Stimulated activated CD4-positive, alpha-beta T cell treated with anti-CD3 and anti-CD28 coated beads, TNF-alpha, amount 100 ng/mL, for 48 hours (primary cell): ENCODE results near the gene SYVN1.
"Not testable (repeated sequence)": the region's sequence is repeated elsewhere in the genome, so short reads cannot be mapped to it uniquely, and the experiment has no call there.

Source experiments
- DNase-seq, 3 donors: peaks; one replicate each; pipeline ENCODE4 v3.0.0-alpha.2; 2020; ENCODE audit warnings: low read depth in 3 of 3

The SYVN1 gene

DNA sequence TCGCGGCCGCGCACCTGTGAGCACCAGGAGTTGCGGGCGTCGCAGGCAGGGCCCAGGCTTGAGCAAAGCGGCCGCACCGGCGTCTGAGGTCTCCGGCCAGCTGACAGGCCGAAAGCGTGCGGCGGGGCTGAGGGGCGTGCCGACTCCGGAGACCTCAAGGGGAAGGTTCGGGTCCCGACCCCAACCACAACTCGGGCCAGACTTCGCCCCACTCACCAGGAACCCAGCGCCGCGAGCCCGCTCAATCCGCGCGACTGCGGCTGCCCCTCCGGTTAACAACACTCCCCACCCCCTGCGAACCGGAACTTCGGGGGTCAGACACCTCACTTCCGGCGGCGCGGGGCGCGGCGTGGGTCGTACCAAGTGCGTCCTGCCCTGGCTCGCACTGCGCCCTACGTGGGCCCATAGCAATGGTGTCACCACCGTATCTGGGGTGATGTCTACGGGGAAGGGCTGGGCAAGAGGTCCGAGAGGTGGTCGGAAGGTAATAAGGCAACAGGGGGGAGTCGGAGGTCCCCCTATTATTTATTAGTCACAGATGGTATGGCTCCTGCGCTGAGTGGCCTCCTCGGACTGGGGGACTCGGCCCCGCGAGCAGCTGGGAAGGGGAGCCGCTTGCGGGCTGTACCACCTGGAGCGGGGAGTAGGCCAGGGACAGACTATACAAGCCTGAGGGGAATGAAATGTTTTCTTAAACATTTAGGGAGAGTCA lies at the start of gene SYVN1:
SYVN1 (minus strand) TSS at position 280 of the 712 bp plus-strand sequence. CDS start 918 bp downstream, outside the sequence.
- peak; percentile 81 to 89 (median 82) for DNase-seq

DNA sequence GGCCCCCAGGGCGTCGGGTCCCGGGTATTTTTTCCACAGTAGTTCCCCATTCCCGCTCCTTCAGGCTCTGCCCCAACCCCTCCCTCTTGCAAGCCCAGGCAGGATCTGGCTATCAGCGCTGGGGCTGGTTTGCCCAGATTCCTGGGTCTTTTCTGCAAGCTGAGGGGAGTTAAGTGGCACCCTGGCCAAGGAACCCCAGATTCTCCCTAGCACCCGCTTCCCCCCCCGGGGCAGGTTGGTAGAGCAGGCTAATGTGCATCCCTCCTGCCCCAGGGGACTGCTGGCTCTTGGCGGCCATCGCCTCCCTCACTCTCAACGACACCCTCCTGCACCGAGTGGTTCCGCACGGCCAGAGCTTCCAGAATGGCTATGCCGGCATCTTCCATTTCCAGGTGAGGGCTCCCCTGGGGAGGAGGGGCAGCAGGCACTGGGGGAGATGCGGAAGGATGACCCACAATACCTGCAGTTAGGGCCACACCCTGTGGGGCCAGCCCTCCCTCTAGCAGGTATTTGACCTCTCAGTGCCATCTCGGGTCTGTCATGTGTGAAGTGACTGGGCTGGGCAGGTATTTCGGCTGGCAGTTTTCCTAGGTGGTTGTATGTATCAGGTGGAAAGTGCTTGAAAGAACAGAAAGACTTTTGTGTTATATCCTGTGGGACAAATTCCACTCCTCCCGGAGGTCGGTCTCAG lies 49.0 kb upstream of the SYVN1 start:
- DNase-seq, result no peak

DNA sequence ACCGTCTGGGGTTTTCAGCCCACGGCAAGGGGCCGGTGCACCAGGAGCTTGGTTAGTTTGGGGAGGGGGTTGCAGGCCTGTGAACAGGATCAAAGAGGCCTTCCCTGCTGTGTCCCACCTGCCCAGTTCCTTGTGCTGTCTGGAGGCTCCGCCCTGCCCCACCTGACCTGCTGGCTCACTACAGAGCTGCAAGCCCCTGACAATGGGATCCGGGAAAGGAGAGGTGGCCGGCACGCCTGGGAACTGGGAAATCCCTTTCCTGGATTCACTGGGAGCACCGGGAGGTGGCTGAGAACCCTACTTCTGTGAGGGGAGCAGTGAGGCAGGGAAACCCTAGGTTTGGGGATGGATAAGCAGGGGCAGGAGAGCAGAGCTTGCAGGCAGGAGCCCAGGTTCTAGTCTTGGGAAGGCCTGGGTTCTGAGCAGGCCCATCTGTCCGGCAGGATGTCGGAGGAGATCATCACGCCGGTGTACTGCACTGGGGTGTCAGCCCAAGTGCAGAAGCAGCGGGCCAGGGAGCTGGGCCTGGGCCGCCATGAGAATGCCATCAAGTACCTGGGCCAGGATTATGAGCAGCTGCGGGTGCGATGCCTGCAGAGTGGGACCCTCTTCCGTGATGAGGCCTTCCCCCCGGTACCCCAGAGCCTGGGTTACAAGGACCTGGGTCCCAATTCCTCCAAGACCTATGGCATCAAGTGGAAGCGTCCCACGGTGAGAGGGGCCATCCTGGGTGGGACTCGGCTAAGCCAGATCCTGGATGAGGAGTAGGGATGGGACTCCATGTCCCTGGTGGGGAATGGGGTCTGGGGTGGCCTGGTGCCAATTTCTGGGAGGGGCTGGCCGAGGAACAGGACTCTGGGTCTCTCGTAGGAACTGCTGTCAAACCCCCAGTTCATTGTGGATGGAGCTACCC lies 48.2 kb upstream of the SYVN1 start:
- DNase-seq, result no peak

DNA sequence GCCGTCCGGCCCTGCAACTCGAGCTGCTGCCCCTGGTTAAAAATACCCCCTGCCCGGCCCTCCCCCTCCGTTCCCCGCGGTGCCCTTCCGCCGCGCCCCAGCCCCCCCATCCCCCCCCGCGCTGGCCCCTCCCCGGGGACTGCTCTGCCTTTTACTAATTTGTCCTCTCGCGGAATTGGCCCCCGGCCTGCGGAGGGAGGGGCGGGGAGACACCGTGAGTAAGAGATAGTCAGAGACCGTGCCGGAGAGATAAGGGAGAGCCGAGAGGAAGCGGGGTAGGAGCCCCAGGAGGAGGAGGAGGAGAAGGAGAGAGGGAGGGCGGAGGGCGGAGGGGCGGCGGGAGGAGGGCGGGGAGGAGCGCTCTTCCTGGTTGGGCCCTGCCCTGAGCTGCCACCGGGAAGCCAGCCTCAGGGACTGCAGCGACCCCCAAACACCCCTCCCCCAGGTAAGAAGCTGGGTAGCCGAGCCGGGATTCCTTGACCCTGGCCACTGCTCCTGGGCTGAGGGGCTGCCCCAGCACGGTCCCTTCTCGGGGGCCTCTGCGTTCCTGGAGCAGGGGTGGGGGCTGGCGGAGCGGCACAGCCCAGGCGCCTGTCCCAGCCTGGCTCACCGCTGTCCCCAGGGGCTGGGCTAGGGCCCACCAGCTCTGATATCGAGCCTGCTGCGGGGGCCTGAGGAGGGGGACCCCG lies 47.4 kb upstream of the SYVN1 start, which contains the start of gene CAPN1:
CAPN1 (plus strand) TSS at position 360 of the 689 bp plus-strand sequence. CDS start 774 bp downstream, outside the sequence.
- peak; percentile 63 to 76 (median 72) for DNase-seq

DNA sequence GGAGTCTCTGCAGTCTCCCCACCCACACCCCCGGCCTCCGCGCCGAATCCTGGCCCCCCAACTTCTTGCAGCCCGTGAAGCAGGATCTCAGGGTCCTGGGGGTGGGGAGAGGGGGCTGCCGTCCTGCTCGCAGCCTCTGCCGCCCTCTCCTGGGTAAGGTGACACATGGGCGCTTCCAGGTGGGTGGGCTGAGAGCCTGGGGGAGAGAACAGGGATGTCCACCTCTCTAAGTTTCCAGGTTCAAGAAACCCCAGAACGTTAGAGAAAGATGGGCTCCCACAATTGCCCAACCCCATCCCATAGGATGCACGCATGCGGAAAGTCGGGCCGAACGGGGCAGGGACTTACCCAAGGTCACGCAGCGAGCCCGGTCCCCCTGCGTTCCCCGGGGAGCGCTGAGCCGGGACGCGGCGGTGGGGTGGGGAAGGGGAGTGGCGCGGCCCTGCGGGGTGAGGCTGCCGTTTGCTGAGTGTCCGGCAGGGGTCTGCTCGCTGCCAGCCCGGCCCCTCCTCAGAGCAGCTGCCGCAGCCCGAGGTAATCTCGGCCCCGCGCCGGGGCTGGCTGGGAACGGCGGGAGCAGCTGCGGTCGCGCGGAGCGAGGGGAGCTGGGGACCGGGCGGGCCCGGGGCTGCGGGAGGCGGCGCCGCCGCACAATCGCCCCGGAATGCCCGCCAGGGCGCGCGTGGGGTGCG lies 46.7 kb upstream of the SYVN1 start:
- peak; percentile 39 to 53 (median 48) for DNase-seq

DNA sequence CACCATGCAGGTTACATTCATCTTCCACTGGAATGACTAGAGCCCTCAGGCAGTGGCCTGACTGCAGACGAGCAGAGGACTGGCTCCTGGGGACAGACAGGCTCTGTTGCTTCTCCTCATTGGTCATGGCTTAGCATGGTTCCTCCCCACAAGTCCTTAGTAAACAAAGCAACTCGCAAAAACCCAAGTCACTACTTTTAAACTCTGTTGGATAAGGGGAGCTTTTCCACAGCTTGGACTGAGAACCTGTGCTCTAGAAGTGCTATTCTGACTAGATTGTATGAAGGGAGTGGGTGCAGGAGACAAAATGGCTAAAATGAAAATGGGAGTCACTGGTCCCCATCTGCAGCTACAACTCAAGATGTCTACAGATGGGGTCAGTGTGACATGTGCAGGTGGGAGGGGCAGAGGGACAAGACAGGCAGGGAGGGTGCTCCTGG lies 40.3 kb upstream of the SYVN1 start:
- DNase-seq, result not testable (repeated sequence)

DNA sequence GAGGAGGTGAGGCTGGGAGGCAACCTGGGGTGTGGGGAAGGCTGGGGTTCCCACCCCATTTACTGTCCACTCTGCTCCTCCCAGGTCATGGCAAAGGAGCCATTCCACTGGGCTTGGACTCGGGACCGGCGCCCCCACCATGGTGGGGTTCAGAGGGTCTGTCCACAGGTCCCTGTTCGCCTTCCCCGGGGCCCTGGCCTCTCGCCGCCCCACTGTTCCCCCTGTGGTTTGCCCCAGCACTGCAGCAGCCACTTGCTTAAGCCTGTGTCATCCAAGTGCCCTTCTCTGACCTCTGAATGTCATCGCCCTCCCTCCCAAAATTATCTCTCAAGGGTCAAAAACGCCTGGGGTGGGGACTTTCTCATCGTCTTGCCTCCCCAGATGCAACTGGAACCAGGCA lies 38.3 kb upstream of the SYVN1 start:
- no peak for DNase-seq

DNA sequence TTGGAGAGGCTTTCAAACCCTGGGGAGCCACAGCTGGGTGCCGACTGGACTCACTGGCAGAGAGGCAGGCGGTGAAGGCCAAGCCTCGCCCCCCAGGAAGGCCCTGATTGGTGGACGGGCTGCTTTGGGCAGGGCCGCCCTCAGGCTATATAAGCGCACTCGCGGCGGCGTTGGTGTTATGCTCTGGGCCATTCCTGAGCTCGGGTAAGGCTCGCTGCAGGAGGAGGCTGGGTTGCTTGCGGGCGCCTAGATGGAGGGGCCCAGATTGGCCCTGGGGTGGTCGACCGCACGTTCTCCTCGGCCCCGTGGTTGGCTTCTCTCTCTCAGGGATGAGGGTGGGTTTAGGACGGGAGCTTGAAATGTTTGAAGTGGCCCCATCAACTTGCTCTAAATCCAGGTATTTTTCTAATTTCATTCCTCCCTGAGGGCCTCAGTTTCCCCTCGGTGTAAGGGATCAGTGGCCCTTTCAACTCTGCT lies 35.8 kb upstream of the SYVN1 start, which contains the start of gene SPDYC:
SPDYC (plus strand) TSS at position 176 of the 477 bp plus-strand sequence. CDS start 1,125 bp downstream, outside the sequence.
- no peak for DNase-seq

DNA sequence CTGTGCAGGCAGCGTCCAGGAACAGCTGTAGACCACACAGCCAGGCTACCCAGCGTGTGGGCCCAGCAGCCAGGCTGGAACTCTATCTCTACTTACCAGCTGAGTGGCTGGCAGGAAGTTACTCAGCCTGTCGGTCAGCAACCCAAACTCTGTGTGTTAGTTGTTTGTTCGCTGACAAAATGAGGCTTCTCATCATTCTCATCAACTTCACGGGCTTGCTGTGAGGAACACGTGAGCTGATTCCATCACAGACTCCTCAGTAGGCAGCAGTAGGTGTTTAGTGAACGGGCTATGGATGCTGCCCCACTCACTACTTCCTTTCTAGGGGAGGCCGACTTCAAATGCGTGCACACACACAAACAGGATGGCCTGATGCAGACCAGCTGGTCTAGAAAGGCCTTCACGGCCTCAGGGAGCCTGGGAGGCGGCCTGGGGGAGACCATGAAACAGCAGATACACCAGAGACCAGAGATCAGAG lies 34.9 kb upstream of the SYVN1 start:
- DNase-seq, result no peak

DNA sequence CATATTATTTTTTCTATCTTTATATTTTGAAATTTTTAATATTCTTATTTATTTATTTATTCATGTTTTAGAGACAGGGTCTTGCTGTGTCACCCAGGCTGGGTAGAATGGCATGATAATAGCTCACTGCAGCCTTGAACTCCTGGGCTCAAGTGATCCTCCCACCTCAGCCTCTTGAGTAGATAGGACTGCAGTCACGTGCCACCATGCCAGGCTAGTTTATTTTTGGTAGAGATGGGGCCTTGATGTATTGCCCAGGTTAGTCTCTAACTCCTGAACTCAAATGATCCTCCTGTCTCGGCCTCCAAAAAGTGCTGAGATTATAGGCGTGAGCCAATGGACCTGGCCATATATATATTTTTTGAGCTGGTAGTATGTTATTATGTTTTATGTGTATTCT lies 33.3 kb upstream of the SYVN1 start:
- DNase-seq, result no peak

DNA sequence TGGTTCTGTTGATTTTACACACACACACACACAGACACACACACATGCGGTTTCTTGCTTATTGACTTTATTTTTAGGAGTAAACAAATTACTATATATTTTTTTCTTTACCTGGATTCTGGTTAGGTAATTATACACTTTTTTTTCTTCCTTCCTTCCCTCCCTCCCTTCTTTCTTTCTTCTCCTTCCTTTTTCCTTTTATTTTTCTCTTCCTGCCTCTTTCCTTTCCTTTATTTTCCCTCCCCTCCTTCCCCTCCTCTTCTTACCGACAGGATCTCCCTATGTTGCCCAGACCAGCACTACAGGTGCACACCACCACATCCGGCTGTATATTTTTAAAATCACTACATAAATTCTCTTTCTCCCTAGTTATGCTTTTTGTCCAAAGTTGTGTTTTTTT lies 32.6 kb upstream of the SYVN1 start:
- DNase-seq, result no peak

DNA sequence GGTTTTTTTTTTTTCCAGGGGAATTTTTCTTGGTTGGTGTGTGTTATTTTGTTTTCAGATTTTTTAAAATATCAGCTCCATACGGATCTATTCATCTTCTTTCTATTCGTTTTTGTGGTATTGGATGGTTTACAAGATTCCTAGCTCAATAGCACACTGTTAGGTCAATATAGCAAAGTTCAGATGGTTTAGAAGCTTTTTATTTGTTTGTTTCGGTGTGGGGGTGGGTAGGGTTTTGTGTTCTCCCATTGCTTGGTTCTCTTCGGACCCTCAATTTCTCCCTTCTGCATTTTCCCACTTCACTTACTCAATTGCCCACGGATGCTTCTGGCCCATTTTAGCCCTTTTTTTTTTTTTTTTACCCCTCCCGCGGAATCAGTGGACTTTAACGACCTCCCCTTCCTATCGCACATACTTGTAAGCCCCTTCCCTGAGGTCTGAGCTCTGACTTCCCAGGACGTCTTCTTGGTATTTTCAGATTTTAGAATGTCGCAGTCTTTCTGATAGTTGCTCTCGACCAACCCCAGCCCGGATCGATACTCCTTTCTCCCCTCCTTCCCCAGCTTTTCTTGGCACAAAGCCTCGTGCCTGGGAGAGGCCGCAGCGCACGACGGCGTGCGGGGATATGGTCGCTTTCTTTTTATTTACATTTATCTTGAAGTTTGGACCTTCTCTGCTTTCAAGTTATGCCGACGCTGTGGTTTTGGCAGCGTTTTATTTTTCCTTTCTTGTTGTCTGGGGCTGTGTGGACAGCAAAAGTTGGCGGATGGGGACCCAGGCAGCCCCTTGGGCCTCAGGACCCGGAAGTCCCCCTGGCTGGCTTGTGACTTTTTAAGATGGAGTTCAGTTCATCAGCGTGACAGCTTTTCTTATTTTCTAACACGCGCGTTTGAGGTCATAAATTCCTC lies 31.3 kb upstream of the SYVN1 start:
- no peak for DNase-seq

DNA sequence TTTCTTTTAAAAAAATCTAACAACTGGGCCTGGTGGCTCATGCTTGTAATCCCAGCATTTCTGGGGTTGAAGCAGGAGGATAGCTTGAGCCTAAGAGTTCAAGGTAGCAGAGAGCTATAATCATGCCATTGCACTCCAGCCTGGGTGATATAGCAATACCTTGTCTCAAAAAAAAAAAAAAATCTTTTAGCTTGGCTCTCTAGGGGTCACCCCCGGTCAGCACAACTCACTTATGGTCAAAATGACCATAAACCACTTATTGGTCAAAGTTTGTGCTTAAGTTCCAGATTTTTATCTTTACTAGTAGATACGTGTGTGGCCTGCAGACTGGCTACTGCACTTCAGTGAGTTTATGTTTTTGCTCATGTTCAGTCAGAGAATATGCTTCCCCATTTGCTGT lies 29.4 kb upstream of the SYVN1 start:
- DNase-seq, result no peak

DNA sequence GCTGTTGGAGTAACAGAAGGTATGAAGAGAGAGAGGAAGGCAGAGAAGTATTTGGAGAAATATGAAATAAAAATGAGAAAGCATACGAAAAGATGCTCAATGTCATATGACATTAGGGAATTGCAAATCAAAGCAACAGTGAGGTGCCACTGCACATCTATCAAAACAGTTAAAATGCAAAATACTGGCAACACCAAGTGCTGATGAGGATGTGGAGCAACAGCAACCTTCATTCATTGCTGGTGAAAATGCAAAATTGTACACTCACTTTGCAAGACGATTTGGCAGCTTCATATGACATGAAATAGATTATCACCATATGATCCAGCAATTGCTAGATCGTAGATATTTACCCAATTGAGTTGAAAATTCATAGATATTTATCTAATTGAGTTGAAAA lies 26.3 kb upstream of the SYVN1 start:
- DNase-seq, result no peak

DNA sequence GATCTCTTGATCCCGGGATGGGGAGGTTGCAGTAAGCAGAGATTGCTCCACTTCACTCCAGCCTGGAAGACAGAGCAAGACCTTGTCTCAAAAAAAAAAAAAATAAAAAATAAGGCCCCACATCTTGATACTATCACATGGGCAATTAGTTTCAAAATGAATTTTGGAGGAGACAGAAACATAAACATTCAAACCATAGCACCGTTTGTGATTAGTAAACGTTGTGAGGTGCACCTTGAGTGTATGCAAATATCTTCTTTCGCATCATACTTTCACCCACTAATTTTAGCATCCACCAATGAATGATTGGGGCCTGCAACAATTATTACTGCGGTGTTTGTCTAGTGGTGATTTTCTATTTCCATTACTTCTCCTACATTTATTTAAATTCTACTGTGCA lies 24.7 kb upstream of the SYVN1 start:
- no peak for DNase-seq

DNA sequence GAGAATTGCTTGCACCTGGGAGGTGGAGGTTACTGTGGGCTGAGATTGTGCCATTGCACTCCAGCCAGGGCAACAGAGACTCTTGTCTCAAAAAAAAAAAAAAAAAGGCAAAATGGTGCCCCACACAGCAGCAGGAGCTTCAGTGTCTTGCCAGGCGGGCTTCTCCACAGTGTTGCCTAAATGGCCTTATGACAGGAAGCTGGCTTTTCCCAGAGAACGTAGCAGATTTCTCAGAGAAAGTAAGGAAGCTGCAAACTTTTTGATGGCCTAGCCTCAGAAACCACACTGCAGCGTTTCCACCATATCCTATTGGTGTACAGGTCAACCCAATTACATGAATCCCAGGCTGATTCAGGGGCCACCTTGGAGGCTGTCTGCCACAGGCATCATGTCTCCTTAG lies 23.0 kb upstream of the SYVN1 start:
- DNase-seq, result no peak

DNA sequence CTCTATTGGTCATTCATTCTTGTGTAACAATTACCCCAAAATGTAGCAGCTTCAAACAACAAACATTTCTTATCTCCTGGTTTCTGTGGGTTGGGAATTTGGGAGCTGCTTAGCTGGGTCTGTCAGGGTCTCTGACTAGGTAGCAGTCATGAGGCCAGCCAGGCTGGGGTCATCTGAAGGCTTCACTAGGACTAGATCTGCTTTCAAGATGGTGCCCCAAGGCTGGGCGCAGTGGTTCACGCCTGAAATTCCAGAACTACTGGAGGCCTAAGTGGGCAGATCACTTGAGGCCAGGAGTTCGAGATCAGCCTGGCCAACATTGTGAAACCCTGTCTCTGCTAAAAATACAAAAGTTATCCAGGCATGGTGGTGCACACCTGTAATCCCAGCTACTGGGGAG lies 22.6 kb upstream of the SYVN1 start:
- DNase-seq, result no peak

DNA sequence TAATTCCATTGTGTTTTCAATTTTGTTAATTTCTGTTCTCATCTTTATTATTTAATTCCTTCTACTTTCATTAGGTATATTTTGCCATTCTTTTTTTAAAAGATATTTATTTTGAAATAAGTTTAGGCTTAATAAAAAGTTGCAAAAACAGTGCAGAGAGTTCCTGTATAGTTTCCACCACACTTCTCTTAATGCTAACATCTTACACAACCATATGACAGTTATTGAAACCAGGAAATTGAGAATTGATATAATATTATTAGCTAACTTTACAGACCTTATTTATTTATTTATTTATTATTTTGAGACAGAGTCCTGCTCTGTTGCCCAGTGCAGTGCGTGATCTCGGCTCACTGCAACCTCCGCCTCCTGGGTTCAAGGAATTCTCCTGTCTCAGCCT lies 21.9 kb upstream of the SYVN1 start:
- no peak for DNase-seq

DNA sequence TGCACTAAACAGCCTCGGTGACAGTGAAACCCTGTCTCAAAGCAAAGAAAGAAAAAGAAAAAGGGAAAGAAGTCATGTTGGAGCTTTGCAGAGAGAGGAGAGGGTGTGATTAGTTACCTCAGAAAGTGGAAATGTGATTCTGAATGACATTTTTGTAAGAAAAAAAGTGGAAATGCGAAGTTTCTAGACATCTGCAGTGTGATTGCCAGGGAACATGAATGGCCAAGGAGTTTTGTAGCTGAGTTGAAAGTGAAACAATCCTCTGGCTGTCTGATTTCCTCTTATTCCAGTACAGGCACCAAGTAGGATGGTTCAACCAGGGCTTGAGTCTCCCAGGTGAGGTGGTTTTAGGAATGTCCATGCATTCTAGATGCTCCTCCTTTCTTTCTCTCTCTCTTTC lies 17.8 kb upstream of the SYVN1 start:
- DNase-seq, result no peak
